Adrenal gland (tissue), 5 donors: ENCODE data around the gene MAPKAP1.

Source experiments
- POLR2A ChIP-seq, 2 donors: fragments of 450-650 bp; IDR thresholded peaks; one replicate each; pipeline ENCODE4 v1.6.1; 2017; ENCODE audit warnings: antibody characterized with exemption in 2 of 2, mild to moderate bottlenecking in 2 of 2, moderate library complexity in 1 of 2
- TF ChIP-seq, protein P1 (sequence below), 6 experiments: fragments of 450-650 bp in 4 of 6; fragments of 200-600 bp in 2 of 6; sonication (generic) in 1 of 6; IDR thresholded peaks; 1 replicate in 5 of 6; 2 replicates in 1 of 6; pipeline versions ENCODE4 v1.5.1 to v1.8.0; 2016 to 2021; ENCODE audit warnings: antibody characterized with exemption in 6 of 6, mild to moderate bottlenecking in 2 of 6, moderate library complexity in 1 of 6
- donor health status: DM: no; HTN: no; CAD: no.

DNA sequence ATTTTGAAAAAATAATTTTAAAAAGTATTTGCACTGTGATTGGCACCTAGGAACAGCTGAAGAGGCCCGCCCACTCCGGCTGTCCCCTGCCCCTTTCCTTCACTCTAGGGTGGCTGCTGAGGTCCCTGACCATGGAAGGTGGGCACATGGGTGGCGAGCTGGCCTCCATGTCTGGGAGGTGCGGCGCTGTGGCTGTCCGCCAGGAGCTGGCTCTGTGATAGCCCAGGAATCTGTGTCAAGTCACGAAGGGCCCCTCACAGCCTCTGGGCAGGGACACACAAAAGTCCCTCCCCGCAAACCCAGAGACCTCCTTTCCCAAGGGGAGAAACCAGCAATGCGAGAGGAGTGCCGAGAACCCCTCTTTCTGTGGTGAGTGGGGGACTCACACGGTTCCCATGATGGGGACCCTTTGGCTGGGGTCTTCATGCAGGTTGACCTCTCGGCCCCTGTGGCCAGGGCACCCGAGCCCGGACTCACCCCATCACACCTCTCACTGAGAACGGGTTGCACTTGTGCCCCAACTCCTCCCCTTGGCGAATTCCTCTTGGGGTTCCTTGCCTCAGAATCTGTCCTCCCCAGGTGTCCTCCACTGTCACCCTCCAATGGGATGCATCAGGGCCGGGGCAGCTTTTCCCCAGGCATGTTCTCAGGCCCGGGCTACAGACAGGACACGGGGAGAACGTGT, 277.4 kb downstream of the MAPKAP1 start:
- TF ChIP-seq, protein P1, sequence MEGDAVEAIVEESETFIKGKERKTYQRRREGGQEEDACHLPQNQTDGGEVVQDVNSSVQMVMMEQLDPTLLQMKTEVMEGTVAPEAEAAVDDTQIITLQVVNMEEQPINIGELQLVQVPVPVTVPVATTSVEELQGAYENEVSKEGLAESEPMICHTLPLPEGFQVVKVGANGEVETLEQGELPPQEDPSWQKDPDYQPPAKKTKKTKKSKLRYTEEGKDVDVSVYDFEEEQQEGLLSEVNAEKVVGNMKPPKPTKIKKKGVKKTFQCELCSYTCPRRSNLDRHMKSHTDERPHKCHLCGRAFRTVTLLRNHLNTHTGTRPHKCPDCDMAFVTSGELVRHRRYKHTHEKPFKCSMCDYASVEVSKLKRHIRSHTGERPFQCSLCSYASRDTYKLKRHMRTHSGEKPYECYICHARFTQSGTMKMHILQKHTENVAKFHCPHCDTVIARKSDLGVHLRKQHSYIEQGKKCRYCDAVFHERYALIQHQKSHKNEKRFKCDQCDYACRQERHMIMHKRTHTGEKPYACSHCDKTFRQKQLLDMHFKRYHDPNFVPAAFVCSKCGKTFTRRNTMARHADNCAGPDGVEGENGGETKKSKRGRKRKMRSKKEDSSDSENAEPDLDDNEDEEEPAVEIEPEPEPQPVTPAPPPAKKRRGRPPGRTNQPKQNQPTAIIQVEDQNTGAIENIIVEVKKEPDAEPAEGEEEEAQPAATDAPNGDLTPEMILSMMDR (IDR thresholded peaks at IDR 0.05) = no peak
- TF ChIP-seq POLR2A (IDR thresholded peaks at IDR 0.05) = no peak
